HEK293 (cell line): ENCODE results near the gene REC8.

Experiments
- CTCF ChIA-PET: fragments of 350-600 bp; formaldehyde crosslinking; extraction: SDS; loops from one replicate; lab custom pipeline; 2021; ENCODE audit warnings: antibody characterized with exemption; lab: Yijun Ruan, JAX
- POLR2A ChIA-PET: fragments of 300-600 bp; formaldehyde crosslinking; extraction: SDS; loops from one replicate; lab custom pipeline; 2020; ENCODE audit warnings: antibody characterized with exemption, inconsistent platforms; lab: Yijun Ruan, JAX
- H3K27ac ChIP-seq: fragments of 200-500 bp; sonication (Bioruptor generic); 2 replicates; pipeline ENCODE4 v1.5.1; 2014; ENCODE audit warnings: low read depth, low read length, control low read depth, inconsistent platforms; ENCODE audit errors: extremely low read depth
- H3K36me3 ChIP-seq, 2 experiments: fragments of 200-500 bp in 1 of 2; sonication (Bioruptor generic) in 1 of 2; 1 replicate in 1 of 2; 2 replicates in 1 of 2; pipeline ENCODE4 v1.5.1; 2014 to 2017; ENCODE audit warnings: inconsistent platforms in 2 of 2, low read length in 2 of 2; ENCODE audit not compliant: control insufficient read depth in 2 of 2, insufficient read depth in 1 of 2
- H3K4me1 ChIP-seq: fragments of 200-500 bp; sonication (Bioruptor generic); 2 replicates; pipeline ENCODE4 v1.5.1; 2014; ENCODE audit warnings: mild to moderate bottlenecking, low read length, inconsistent platforms; ENCODE audit not compliant: control insufficient read depth, insufficient read depth
- H3K4me3 ChIP-seq: 2 replicates; pipeline ENCODE4 v1.5.1; 2011; ENCODE audit warnings: low read depth, mild to moderate bottlenecking, control low read depth, low read length, moderate library complexity
- H3K9me3 ChIP-seq: fragments of 200-500 bp; sonication (Bioruptor generic); 2 replicates; pipeline ENCODE4 v1.5.1; 2014; ENCODE audit warnings: low read depth, low read length, inconsistent platforms; ENCODE audit not compliant: control insufficient read depth, insufficient read depth
- CTCF ChIP-seq: fragments of 450-650 bp; formaldehyde crosslinking; IDR thresholded peaks from 2 replicates; pipeline ENCODE4 v1.5.1; 2016; ENCODE audit warnings: missing biosample characterization, missing genetic modification characterization
- GLI4 ChIP-seq: fragments of 450-650 bp; formaldehyde crosslinking; IDR thresholded peaks from 2 replicates; pipeline ENCODE4 v1.5.1; 2016; ENCODE audit warnings: missing biosample characterization, missing genetic modification characterization
- HOXA7 ChIP-seq: sonication (generic); formaldehyde crosslinking; IDR thresholded peaks from 2 replicates; pipeline ENCODE4 v1.8.1; 2022; ENCODE audit warnings: missing genetic modification reagents, borderline replicate concordance
- KLF17 ChIP-seq: fragments of 450-650 bp; formaldehyde crosslinking; IDR thresholded peaks from 2 replicates; pipeline ENCODE4 v1.5.1; 2016; ENCODE audit warnings: missing biosample characterization, missing genetic modification characterization
- KLF9 ChIP-seq: fragments of 450-650 bp; formaldehyde crosslinking; IDR thresholded peaks from 2 replicates; pipeline ENCODE4 v1.5.1; 2016; ENCODE audit warnings: missing biosample characterization, missing genetic modification characterization, low read depth
- MYNN ChIP-seq: fragments of 450-650 bp; formaldehyde crosslinking; IDR thresholded peaks from 2 replicates; pipeline ENCODE4 v1.5.1; 2016; ENCODE audit warnings: missing biosample characterization, missing genetic modification characterization, borderline replicate concordance
- MZF1 ChIP-seq: fragments of 450-650 bp; formaldehyde crosslinking; IDR thresholded peaks from 2 replicates; pipeline ENCODE4 v1.5.1; 2017; ENCODE audit warnings: missing biosample characterization, missing genetic modification characterization, borderline replicate concordance
- TCF7L2 ChIP-seq: IDR thresholded peaks from 2 replicates; pipeline ENCODE4 v1.6.1; 2011; ENCODE audit warnings: low read depth, mild to moderate bottlenecking, inconsistent platforms, low read length, moderate library complexity, borderline replicate concordance
- TRIM28 ChIP-seq: IDR thresholded peaks from 2 replicates; pipeline ENCODE4 v1.6.1; 2011; ENCODE audit warnings: low read length, control low read depth, borderline replicate concordance
- ZBTB49 ChIP-seq: fragments of 450-650 bp; formaldehyde crosslinking; IDR thresholded peaks from 2 replicates; pipeline ENCODE4 v1.5.1; 2016; ENCODE audit warnings: missing biosample characterization, missing genetic modification characterization, low read depth
- ZFP37 ChIP-seq: fragments of 450-650 bp; formaldehyde crosslinking; IDR thresholded peaks from 2 replicates; pipeline ENCODE4 v1.5.1; 2016; ENCODE audit warnings: missing biosample characterization, missing genetic modification characterization
- ZNF148 ChIP-seq: fragments of 450-650 bp; formaldehyde crosslinking; IDR thresholded peaks from 2 replicates; pipeline ENCODE4 v1.5.0; 2017; ENCODE audit warnings: missing biosample characterization, missing genetic modification characterization, borderline replicate concordance
- ZNF169 ChIP-seq: fragments of 450-650 bp; formaldehyde crosslinking; IDR thresholded peaks from 2 replicates; pipeline ENCODE4 v1.5.1; 2016; ENCODE audit warnings: missing biosample characterization, missing genetic modification characterization
- ZNF302 ChIP-seq: fragments of 450-650 bp; formaldehyde crosslinking; IDR thresholded peaks from 2 replicates; pipeline ENCODE4 v1.5.1; 2016; ENCODE audit warnings: missing biosample characterization, missing genetic modification characterization, low read depth
- ZNF311 ChIP-seq: fragments of 450-650 bp; formaldehyde crosslinking; IDR thresholded peaks from 2 replicates; pipeline ENCODE4 v1.5.1; 2017; ENCODE audit warnings: missing biosample characterization, missing genetic modification characterization, borderline replicate concordance
- ZNF324 ChIP-seq: fragments of 450-650 bp; formaldehyde crosslinking; IDR thresholded peaks from 2 replicates; pipeline ENCODE4 v1.5.1; 2016; ENCODE audit warnings: missing biosample characterization, missing genetic modification characterization
- ZNF366 ChIP-seq: fragments of 450-650 bp; formaldehyde crosslinking; conservative IDR thresholded peaks from 2 replicates; pipeline ENCODE4 v1.5.1; 2016; ENCODE audit warnings: missing biosample characterization, missing genetic modification characterization
- ZNF449 ChIP-seq: fragments of 450-650 bp; formaldehyde crosslinking; IDR thresholded peaks from 2 replicates; pipeline ENCODE4 v1.5.1; 2017; ENCODE audit warnings: missing biosample characterization, mild to moderate bottlenecking, missing genetic modification characterization, moderate library complexity
- ZNF521 ChIP-seq: fragments of 450-650 bp; formaldehyde crosslinking; IDR thresholded peaks from 2 replicates; pipeline ENCODE4 v1.5.1; 2017; ENCODE audit warnings: missing biosample characterization, mild to moderate bottlenecking, missing genetic modification characterization
- ZNF561 ChIP-seq: fragments of 450-650 bp; IDR thresholded peaks from 2 replicates; pipeline ENCODE4 v1.5.1; 2018; ENCODE audit warnings: missing biosample characterization, missing genetic modification characterization, borderline replicate concordance
- ZNF624 ChIP-seq: fragments of 450-650 bp; formaldehyde crosslinking; IDR thresholded peaks from 2 replicates; pipeline ENCODE4 v1.5.1; 2017; ENCODE audit warnings: missing biosample characterization, missing genetic modification characterization
- ZNF677 ChIP-seq: fragments of 450-650 bp; IDR thresholded peaks from 2 replicates; pipeline ENCODE4 v1.5.0; 2018; ENCODE audit warnings: missing biosample characterization, mild to moderate bottlenecking, missing genetic modification characterization, moderate library complexity
- ZNF785 ChIP-seq: fragments of 450-650 bp; formaldehyde crosslinking; IDR thresholded peaks from 2 replicates; pipeline ENCODE4 v1.5.1; 2016; ENCODE audit warnings: missing biosample characterization, missing genetic modification characterization
- ZSCAN30 ChIP-seq: fragments of 450-650 bp; IDR thresholded peaks from 2 replicates; pipeline ENCODE4 v1.5.1; 2018; ENCODE audit warnings: missing biosample characterization, mild to moderate bottlenecking, missing genetic modification characterization, moderate library complexity

The REC8 gene

GRCh38 chr14:24150061-24150460, 21.8 kb upstream of the REC8 start (continued):
- TF ChIP-seq HOXA7 (CRISPR knock-in tag) = no peak
- TF ChIP-seq ZFP37 = no peak
- no peak for TF ChIP-seq ZNF449 (tag by site-specific recombination)
- TF ChIP-seq MZF1 (tag by site-specific recombination) = no peak
- no peak for TF ChIP-seq ZSCAN30 (tag by site-specific recombination)
- no peak for TF ChIP-seq ZNF324 (tag by site-specific recombination)
- TF ChIP-seq, all 188 proteins: peak for 0

- no peak for TF ChIP-seq ZNF169 (tag by site-specific recombination)
- no peak for TF ChIP-seq KLF17 (tag by site-specific recombination)
- TF ChIP-seq KLF9 (tag by site-specific recombination) = no peak
- no peak for TF ChIP-seq GLI4 (tag by site-specific recombination)
- no peak for TF ChIP-seq TCF7L2
- no peak for TF ChIP-seq ZNF561 (tag by site-specific recombination)
- TF ChIP-seq ZNF148 = no peak
- Histone ChIP-seq H3K36me3 (peaks cover 40 to 65% of the 10 kb centered on the region in 2 experiments), H3K4me1 (peaks cover 8% of the 10 kb centered on the region), H3K4me3 (no peak overlapping the region), H3K9me3 (no peaks in the 10 kb centered on the region), H3K27ac (no peak overlapping the region)
- ChIA-PET CTCF (interaction anchor here (1.0 kb wide), 1 partner anchor 10 kb away, joined by 6 read pairs; the partner anchor contains the start of gene IRF9), POLR2A (interaction anchor here (0.6 to 3.3 kb wide), 4 partner anchors 10 to 62 kb away, joined by 3 to 20 read pairs (median 3); partner anchors contain the start of genes CHMP4A, EMC9, IRF9 and PSME1)
These were observed 21.3 kb upstream of the REC8 start for GRCh38 chr14:24150567-24150966.

- ChIA-PET POLR2A (interaction anchor here (0.6 to 3.3 kb wide), 4 partner anchors 10 to 62 kb away, joined by 3 to 20 read pairs (median 3); partner anchors contain the start of genes CHMP4A, EMC9 and IRF9), CTCF (interaction anchor here (1.3 kb wide), 1 partner anchor 10 kb away, joined by 10 read pairs; the partner anchor contains the start of gene IRF9)
- H3K36me3 ChIP-seq = peaks cover 44 to 69% of the 10 kb centered on the region in 2 experiments
- H3K4me3 ChIP-seq = no peak overlapping the region
- H3K4me1 ChIP-seq = peaks cover 5% of the 10 kb centered on the region
- no peaks in the 10 kb centered on the region for H3K9me3 ChIP-seq
- no peak overlapping the region for H3K27ac ChIP-seq
- TF ChIP-seq ZNF624 (tag by site-specific recombination) (no peak), ZNF366 (tag by site-specific recombination) (no peak), ZNF677 (tag by site-specific recombination) (no peak), ZBTB49 (tag by site-specific recombination) (no peak), TRIM28 (no peak), MYNN (tag by site-specific recombination) (no peak), TCF7L2 (no peak), ZNF311 (tag by site-specific recombination) (no peak), ZNF785 (tag by site-specific recombination) (no peak), ZNF521 (tag by site-specific recombination) (no peak), CTCF (tag by site-specific recombination) (no peak), ZNF302 (tag by site-specific recombination) (no peak)
These were observed 20.9 kb upstream of the REC8 start for GRCh38 chr14:24150993-24151392.
